HG02973 (cell line): Measurements from ENCODE around the gene UBAP1L.
"Not testable (repeated sequence)": the region's sequence is repeated elsewhere in the genome, so short reads cannot be mapped to it uniquely, and the experiment has no call there.

Experiments used
- ATAC-seq: cut with Tn5 transposase; IDR thresholded peaks from one replicate; pipeline ENCODE4 v1.9.1; 2021; ENCODE audit warnings: moderate library complexity; ENCODE audit not compliant: unreplicated experiment

UBAP1L gene

DNA sequence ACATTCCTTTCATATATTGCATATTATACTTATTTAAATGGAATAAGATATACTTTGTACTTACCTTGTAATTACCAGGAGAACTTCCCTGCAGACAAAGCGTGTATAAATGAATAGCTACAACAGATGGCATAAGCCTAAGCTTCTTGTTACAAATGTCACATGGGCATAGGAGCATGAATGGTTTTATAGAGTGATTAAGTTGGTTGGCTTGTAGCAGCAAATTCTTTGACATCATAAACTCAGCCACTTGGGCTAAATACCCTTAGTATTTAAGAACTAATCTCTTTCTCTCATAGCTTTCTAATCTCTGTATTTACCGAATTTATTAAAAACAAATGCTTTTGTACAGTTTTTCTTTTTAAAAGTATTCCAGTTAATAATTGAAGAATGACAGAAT, at the start of gene UBAP1L:
Gene UBAP1L, minus strand, starts transcription at position 115 of the 400 bp plus-strand sequence. CDS start 8,985 bp downstream, outside the sequence.
- no peak for ATAC-seq

DNA sequence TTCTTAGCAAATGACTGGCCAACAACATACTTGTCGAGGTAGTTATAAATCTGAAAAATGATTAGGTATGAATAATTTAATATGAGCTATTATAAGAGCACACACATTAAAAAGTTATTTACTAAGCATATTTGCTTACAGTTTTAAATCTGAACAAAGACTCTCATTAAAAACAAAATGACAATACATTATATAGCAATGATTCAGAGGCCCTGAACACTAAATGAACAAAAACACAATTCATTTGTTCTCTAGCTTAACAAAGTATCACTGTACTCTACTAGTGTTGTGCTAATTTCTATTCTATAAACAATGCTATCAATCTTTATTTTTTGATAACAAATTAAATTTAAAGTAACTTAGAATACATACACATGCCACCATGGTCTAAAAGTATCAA, 49.1 kb upstream of the UBAP1L start:
- ATAC-seq: no peak

- no peak for ATAC-seq
Observed at GRCh38 chr15:65163041-65163440, 48.0 kb upstream of the UBAP1L start.

- ATAC-seq: no peak
Observed at GRCh38 chr15:65156692-65157091, 41.7 kb upstream of the UBAP1L start.

- no peak for ATAC-seq
Observed at GRCh38 chr15:65154720-65155119, 39.7 kb upstream of the UBAP1L start.

- ATAC-seq: no peak
Observed at GRCh38 chr15:65147902-65148301, 32.9 kb upstream of the UBAP1L start.

DNA sequence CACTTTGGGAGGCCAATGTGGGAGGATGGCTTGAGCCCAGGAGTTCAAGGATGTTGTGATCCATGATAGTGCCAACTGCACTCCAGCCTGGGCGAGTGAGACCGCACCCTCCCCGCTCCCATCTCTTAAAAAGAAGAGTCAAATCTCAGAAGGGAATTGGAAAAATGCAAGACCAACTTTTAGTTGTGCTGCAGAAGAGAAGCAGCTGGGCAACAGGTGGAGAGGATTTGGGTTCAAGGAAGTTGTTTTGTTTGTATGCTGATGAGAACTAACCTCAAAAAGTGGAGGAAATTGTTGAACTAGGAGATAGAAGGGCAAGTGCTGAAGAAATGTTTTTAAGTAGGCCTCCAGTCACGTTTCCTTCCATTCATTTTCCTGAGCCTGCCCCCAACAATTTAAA, 31.4 kb upstream of the UBAP1L start:
- no peak for ATAC-seq

DNA sequence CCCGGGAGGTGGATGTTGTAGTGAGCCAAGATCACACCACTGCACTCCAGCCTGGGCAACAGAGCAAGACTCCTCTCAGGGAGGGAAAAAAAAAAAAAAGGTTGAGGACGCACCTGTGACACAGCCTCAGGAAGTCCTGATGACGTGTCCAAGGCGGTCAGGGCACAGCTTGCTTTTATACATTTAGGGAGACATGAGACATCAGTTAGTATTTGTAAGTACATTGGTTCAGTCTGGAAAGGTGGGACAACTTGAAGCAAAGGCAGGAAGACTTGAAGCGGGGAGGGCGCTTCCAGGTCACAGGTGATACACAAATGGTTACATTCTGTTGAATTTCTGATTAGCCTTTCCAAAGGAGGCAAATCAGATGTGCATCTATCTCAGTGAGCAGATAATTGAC, 23.6 kb upstream of the UBAP1L start:
- not testable (repeated sequence) for ATAC-seq

DNA sequence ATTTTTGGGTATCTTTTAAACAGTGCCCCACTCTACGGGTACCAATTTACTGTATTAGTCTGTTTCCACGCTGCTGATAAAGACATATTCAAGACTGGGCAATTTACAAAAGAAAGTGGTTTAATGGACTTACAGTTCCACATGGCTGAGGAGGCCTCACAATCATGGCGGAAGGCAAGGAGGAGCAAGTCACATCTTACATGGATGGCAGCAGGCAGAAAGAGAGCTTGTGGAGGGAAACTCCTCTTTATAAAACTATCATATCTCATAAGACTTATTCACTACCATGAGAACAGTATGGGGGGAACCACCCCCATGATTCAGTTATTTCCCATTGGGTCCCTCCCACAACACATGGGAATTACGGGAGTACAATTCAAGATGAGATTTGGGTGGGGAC, 22.9 kb upstream of the UBAP1L start:
- ATAC-seq: not testable (repeated sequence)

GRCh38 chr15:65137089-65137488, 22.1 kb upstream of the UBAP1L start:
- ATAC-seq: not testable (repeated sequence)

DNA sequence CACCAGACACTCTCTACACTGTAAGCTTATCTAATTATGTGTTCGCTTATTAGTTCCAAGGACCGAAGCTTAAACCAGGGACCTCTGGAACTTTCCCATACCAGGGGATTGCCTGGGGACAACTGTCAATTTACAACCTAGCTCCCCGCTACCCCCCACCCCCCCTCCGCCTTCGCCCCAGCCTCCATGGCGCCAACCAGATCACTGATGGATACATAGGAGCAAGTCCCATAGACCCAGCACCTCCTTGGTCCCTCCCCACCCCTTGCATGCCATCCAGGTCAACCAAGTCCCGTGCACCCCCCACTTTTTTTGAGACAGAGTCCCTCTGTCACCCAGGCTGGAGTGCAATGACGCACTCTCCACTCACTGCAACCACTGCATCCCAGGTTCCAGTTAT, 19.5 kb upstream of the UBAP1L start:
- ATAC-seq: no peak

DNA sequence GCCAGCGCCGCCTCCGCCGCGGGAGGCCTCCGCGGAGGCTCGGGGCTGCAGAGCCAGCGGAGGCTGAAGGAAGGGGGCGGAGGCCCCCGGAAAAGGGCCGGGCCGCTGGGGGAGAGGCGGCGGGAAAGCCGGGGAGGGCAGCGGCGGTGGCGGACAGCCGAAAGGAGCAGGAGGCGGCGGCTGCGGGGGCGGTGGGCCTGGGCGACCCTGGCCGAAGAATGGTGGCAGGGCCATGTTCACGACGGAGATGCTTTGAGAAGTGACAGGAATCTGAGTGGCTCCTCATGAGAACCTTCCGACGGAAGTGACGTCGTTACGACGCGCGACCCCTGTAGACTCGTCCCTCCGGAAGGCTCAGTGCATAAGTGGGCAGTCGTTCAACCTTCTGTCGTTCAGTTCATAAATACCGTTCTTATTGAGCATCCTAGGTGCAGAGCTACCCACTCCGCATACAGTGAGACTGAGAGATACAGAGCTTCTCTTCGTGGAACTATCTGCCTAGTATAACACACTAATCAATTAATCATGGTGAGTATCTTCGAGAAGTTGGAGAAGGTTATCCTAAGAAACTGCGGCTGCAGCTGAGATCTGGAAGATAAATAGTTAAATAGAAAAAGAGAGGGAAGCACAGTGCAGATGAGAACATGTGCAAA, 18.7 kb upstream of the UBAP1L start, which contains the start of gene PDCD7:
Gene PDCD7, minus strand, starts transcription at position 261 of the 653 bp plus-strand sequence. Its CDS starts 27 bp downstream, at position 234.
- peak; percentile 79 for ATAC-seq

- peak; percentile 40 for ATAC-seq
Observed at GRCh38 chr15:65132878-65133547, 18.0 kb upstream of the UBAP1L start.

- no peak for ATAC-seq
Observed at GRCh38 chr15:65130941-65131340, 15.9 kb upstream of the UBAP1L start.

DNA sequence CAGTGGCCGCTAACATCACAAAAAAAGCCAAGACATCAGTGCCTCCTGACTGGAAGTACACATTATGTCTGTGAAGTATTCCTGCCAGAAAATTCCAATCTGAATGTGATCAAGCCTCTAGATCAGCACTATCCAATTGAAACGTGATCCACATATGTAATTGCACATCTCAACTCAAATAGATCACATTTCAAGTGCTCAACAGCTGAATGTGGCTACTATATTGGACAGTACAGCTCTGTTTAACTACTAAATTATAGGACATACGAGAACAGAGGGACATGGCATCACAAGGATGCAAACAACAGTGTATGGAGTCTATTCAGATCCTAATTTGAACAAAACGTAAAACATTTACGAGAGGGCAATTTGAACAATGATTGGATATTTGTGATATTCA, 542 bp upstream of the UBAP1L start:
- ATAC-seq: no peak

DNA sequence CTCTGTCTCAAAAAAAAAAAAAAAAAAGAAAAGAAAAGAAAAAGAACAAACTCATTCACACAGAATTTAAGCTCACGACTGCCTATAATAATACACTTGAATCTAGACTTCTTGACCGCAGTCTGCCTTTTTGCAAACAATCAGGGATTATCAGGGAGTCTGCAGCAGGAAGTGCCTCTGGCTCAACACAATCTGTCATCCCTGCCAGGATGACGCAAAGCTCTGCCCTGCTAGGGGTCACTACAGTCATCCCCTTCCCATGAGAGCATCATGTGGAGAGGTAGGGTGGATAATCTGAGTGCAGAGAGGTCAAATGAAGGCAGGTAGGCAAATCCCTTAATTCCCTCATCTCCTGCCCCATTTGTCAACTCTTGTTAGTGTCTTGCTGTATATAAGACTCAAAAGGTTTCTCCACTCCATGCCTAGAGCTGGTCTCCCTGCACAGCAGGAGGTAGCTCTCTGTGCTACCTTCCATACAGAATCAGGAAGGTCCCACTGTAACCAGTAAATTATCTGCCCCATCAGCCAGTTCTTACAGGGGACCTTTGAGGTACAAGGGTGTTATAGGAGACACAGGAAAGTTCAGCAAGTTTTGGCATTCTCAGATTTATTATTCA, 4.2 kb downstream of the UBAP1L start:
- no peak for ATAC-seq

DNA sequence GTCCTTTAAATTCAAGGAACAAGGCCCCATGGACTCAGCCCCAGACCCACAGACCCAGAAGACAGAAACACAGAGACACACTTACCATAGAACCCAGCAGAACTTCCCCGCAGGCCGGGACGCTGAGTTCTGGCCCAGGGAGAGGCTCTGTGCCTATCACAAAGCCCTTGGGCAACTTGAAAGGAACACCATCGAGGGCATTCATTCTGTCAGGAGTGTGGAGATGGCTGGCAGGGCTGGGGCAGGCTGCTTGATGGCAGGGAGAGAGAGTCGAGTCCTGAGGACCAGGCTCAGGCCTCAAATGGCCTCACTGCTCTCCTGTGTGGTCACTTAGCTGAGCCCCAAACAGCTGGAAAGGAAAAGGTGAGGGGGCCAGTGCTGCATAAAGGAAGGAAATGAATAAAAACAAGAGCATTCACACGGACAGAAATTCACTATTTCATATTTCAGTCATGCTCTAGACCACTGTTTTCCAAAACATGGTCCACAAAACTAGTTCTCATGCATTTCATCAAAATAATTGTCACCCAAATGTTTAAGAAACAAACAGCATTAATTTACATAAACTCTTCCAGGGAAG, 8.9 kb downstream of the UBAP1L start:
- no peak for ATAC-seq

DNA sequence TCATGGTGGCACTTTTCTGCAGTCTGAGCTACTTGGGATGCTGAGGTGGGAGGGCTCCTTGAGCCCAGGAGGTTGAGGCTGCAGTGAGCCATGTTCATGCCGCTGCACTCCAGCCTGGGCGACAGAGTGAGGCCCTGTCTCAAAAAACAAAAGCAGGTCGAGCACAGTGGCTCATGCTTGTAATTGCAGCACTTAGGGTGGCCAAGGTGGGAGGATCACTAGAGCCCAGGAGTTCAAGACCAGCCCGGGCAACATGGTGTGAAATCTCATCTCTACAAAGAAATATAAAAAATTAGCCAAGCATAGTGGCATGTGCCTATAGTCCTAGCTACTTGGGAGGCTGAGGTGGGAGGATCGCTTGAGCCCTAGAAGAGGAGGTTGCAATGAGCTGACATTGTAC, 10.0 kb downstream of the UBAP1L start:
- no peak for ATAC-seq

DNA sequence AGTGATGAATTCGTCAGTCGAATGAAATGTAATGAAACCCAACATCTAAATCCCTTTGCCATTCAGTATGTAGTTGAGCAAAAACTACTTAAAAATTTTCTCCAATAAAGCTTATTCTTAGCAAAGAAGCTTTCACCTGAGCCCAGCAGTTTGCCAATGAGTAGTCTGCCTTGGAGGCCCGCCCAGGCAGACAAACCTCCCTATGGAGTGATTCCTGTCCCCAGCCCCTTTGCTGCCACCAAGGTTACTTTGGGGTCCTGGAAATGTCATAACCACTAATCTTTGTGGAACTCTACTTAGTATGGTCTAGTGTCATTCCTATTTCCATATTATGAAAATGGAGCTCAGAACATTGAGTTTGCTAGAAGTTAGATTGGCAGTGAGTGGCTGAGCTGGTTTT, 12.1 kb downstream of the UBAP1L start:
- no peak for ATAC-seq

- no peak for ATAC-seq
Observed at GRCh38 chr15:65101891-65102708, 12.9 kb downstream of the UBAP1L start.

- ATAC-seq: no peak
Observed at GRCh38 chr15:65101411-65101890, 13.5 kb downstream of the UBAP1L start.
